Right cardiac atrium (tissue), 5 donors: ENCODE results near the gene WWOX. TPM values are rescaled to one million over a fixed set of nuclear protein-coding genes. Genes with fewer than 3 reads are reported as not detected.

Experiments
- ATAC-seq, 2 donors: fragments of 200-7000 bp; cut with Tn5 transposase; one replicate each; pipeline versions ENCODE4 v1.8.0 to v1.9.1; 2020; ENCODE audit warnings: moderate library complexity in 2 of 2, mild to moderate bottlenecking in 1 of 2
- DNase-seq, 3 donors: peaks; one replicate each; pipeline ENCODE4 v3.0.0-alpha.2; 2020
- H3K27ac ChIP-seq: one replicate; pipeline ENCODE4 v1.5.1; 2013; ENCODE audit warnings: mild to moderate bottlenecking, low read length, control low read depth, moderate library complexity
- H3K27me3 ChIP-seq: one replicate; pipeline ENCODE4 v1.6.1; 2013; ENCODE audit not compliant: control insufficient read depth, insufficient read depth
- H3K4me1 ChIP-seq: one replicate; pipeline ENCODE4 v1.6.1; 2013; ENCODE audit warnings: low read length; ENCODE audit not compliant: control insufficient read depth, insufficient read depth
- H3K4me3 ChIP-seq: one replicate; pipeline ENCODE4 v1.5.1; 2013; ENCODE audit warnings: low read length, control low read depth
- H3K9me3 ChIP-seq: one replicate; pipeline ENCODE4 v1.6.1; 2013; ENCODE audit warnings: low read length; ENCODE audit not compliant: control insufficient read depth
- WGBS: extraction: QIAGEN DNeasy Blood & Tissue Kit; methylation state at CpG from one replicate; pipeline ENCODE4 v1.1.7; 2013; 5-methylcytosine and 5-hydroxymethylcytosine counted together
- intact Hi-C, 4 donors: fragments of 100-400 bp; cut with DNase I; formaldehyde crosslinking; loops; one replicate each; pipeline versions ENCODE4 v1.11.0 to v1.14.0; 2022 to 2023
- polyA plus RNA-seq: library from polyadenylated mRNA; stranded (reverse); fragments of 200-250 nt; gene quantifications from one replicate; pipeline ENCODE4 v1.2.3, GENCODE V29; 2013
- total RNA-seq, 4 donors: library from RNA; stranded (reverse); fragmentation: NEBNext Ultra II Directional; extraction: Animal tissue kit (Norgen Biotek cat#: 25700); gene quantifications; one replicate each; pipeline ENCODE4 v1.2.1, GENCODE V29; 2021
- donor health status: healthy with polysubstance abuse.
- donor health status: DM: no; HTN: yes; CAD: no.
- donor health status: DM: no; HTN: no; CAD: no.
- donor health status: DM: no; HTN: yes; CAD: no; lungs with severe emphysema.
- donor health status: DM: yes; HTN: yes; CAD: no.

The WWOX gene
- total and polyA plus RNA-seq, 5 donors = 6.0 to 14.9 (median 13.1) TPM

DNA sequence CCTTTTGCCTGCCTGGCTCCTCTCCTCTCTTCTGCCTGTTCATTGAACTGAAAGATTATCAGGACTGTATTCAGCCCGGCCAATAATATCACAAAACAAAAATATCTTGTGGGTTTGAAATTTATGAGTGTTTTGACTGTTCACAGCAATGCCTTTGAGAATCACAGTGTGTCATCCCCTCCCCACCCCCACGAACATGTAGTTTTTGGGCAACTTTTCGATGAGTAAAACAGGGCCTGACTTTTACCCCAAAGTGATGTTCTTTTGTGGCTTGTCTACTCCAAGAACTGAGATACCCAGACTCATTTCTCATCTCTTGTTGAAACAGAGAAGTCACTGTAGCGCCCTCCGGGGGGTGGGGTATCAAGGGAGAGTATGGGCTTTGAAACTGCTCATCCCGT lies 675.7 kb downstream of the WWOX start:
- H3K4me1 ChIP-seq = no peaks in the 10 kb centered on the region
- intact Hi-C loops = loop anchor here in 2 of 4 donors (10.0 kb wide), 2 partner anchors 270 to 650 kb away; no protein-coding TSS in a partner anchor

DNA sequence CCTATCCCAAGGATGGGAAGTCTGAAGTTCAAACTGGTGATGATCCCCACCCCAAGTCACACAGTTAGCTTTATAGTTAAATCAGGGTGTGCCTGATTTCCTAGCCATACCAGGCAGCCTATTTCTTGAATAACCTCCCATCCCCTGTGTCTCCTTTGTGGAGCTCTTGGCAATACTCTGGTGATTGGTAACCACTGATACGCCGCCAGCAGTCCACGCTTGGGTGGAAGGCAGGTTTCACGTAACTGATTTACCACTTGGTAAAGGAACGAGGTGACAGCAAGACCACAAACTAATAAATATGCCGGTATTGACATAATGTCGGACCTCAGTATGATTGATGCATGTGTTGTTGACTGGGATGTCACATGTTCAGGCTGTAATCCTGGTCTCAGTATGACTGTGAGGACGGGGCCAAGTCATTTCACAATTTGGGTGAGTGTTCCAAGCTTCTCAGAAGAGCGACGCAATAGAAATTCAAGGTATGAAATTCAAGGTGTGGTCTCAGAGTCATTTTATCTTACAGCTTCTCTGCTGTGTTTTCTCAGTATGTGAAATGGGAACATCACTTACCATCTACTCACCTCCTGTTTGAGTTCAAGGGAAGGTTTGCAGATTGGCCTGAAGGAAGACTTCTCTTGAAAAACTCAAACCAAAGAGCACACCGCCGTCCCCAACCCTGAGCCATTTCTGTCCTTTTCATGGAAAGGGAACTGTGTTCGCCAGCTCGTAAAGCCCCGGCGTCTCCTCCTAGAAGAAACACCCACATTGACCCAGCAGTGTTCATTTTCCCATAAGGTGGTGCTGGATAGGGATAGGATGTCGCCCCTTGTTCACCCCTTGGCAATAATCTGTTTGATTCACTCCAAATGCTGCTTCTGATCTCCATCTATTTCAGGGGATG lies 678.9 kb downstream of the WWOX start:
- no peak overlapping the region for H3K4me3 ChIP-seq
- ATAC-seq (no peak), DNase-seq (no peak)
- no peaks in the 10 kb centered on the region for H3K4me1 ChIP-seq
- no peaks in the 10 kb centered on the region for H3K27me3 ChIP-seq
- WGBS = 95% methylated on average over 17 of the region's 17 CpGs
- intact Hi-C loops = loop anchor here in 2 of 4 donors (10.0 kb wide), 2 partner anchors 274 to 654 kb away; no protein-coding TSS in a partner anchor
- H3K9me3 ChIP-seq = no peaks in the 10 kb centered on the region
- H3K27ac ChIP-seq = no peak overlapping the region

More for the DNA sequence above, 675.7 kb downstream of the WWOX start:
- WGBS = 88% methylated on average over 6 of the region's 6 CpGs
- DNase-seq (no peak), ATAC-seq (no peak)
- Histone ChIP-seq H3K9me3 (no peaks in the 10 kb centered on the region), H3K27ac (no peak overlapping the region), H3K4me3 (no peak overlapping the region), H3K27me3 (no peaks in the 10 kb centered on the region)

DNA sequence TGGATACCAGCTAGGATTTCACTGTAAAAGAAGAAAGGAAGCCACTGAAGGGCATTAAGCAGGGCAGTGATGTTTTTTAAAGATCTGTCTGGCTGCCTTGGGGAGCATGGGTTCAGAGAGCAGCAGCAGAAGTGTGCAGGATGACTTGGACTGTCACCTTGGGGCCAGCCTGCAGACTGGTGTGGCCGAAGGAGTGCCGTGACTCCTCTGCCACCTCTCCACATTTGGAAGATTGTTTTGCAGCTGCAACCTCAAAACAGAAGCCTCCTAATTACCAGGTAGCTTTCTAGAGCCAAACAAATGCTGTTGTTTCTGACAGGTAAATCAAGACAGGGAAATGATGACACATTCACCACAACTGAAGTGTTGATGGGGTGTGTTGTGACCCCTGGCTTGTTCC lies 681.4 kb downstream of the WWOX start:
- WGBS = 90% methylated on average over 2 of the region's 2 CpGs
- ATAC-seq = no peak
- DNase-seq = no peak
- no peaks in the 10 kb centered on the region for H3K4me1 ChIP-seq
- no peaks in the 10 kb centered on the region for H3K9me3 ChIP-seq
- no peaks in the 10 kb centered on the region for H3K27me3 ChIP-seq
- no peak overlapping the region for H3K4me3 ChIP-seq
- intact Hi-C loops = no loop called here
- no peak overlapping the region for H3K27ac ChIP-seq

DNA sequence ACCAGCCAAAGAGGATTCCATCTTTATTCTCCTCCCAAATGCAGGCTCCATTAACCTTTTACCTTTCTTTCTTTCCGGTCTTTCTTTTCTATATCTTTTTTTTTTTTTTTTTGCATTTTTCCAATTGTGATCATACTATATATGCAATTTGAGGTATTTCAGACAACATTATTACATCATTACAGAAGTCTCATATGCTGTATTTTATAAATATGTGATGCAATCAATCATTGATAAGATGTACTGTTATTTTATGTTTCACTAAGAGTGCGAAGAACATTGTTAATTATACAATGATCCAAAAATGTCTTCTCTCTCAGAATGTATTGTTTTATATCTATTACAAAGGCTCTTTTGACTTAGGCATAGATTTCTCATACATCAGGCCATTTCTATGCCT lies 683.1 kb downstream of the WWOX start:
- H3K9me3 ChIP-seq = no peaks in the 10 kb centered on the region
- 94% methylated on average over 2 of the region's 2 CpGs for whole genome bisulfite sequencing
- no peak for DNase-seq
- no peak overlapping the region for H3K4me3 ChIP-seq
- ATAC-seq = no peak
- H3K27me3 ChIP-seq = no peaks in the 10 kb centered on the region
- intact Hi-C loops = no loop called here
- no peaks in the 10 kb centered on the region for H3K4me1 ChIP-seq
- no peak overlapping the region for H3K27ac ChIP-seq

DNA sequence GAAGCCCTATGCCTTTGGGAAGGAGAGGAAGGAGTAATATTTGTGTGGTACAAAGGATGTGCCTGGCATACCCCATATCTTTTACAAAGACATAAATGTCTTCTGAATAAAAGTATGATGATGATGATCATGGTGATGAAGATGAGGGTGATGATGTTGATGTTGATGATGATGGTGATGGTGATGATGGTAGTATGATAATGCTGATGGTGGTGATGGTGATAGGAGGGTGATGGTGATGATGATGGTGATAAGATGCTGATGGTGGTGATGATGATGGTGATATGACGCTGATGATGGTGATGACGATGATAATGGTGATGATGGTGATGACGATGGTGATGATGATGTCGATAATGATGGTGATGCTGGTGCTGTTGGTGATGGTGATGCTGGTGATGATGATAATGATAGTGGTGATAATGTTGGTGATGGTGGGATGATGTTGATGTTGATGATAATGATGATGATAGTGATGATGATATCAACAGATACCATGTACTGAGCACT lies 684.2 kb downstream of the WWOX start:
- Histone ChIP-seq H3K4me3 (no peak overlapping the region), H3K9me3 (no peaks in the 10 kb centered on the region), H3K4me1 (no peaks in the 10 kb centered on the region), H3K27me3 (no peaks in the 10 kb centered on the region), H3K27ac (no peak overlapping the region)
- intact Hi-C loops = no loop called here
- 88% methylated on average over 4 of the region's 4 CpGs for WGBS
- no peak for DNase-seq
- no peak for ATAC-seq

DNA sequence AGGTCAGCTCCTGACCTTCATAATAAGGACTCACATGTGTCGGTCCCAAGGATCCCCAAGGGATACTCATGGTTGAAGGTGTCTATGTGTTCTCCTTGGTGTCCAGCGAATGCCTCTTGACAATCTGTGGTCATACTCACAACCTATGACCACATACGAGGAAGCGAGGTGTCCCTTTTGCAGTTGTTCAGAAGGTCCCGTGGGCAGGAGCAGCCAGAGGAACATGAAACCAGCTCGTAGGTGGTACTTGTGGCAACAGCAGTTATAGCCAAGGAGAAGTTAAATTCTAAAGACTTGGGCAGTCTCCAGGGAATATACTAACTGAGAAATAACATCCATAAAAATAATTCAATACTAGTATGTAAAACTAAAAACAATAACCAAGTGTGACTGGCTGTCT lies 685.3 kb downstream of the WWOX start:
- 91% methylated on average over 6 of the region's 6 CpGs for WGBS
- DNase-seq (no peak), ATAC-seq (no peak)
- Histone ChIP-seq H3K27me3 (no peaks in the 10 kb centered on the region), H3K9me3 (no peaks in the 10 kb centered on the region), H3K27ac (no peak overlapping the region), H3K4me1 (no peaks in the 10 kb centered on the region), H3K4me3 (no peak overlapping the region)
- intact Hi-C loops = no loop called here

DNA sequence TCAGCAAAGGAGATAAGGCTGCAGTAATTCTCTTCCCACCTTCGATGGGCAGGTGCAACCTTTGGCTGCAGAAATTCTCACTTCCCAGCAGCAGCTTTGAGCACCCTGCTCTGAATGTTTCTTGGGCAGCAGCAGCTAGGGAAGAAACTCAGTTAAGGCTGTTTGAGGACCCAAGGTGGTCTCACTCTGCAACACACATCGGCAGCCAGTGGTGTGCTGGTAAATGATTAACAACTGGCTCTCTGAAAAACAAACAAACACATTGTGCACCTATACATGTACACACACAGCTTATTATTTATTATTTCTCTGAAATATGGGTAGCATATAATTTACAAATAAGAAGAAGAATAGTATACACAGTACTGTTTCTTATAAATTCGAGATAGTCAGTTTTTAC lies 685.8 kb downstream of the WWOX start:
- intact Hi-C loops = no loop called here
- Histone ChIP-seq H3K27me3 (no peaks in the 10 kb centered on the region), H3K4me1 (no peaks in the 10 kb centered on the region), H3K4me3 (no peak overlapping the region), H3K9me3 (no peaks in the 10 kb centered on the region), H3K27ac (no peak overlapping the region)
- DNase-seq (no peak), ATAC-seq (no peak)
- WGBS = 87% methylated on average over 3 of the region's 3 CpGs

DNA sequence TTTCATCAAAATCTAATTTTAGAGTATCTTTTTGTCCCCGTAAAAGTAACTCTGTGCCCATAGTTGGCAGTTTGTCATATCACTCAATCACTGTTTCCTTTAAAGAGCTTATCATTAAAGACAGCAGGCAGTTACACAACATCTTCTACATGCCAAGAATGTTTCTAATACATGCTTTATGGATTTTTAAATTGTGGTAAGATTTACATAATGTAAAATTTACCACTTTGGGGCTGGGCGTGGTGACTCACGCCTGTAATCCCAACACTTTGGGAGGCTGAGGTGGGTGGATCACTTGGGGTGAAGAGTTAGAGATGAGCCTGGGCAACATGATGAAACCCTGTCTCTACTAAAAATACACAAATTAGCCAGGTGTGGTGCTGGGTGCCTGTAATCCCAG lies 687.2 kb downstream of the WWOX start:
- ATAC-seq = no peak
- no peaks in the 10 kb centered on the region for H3K27me3 ChIP-seq
- H3K4me1 ChIP-seq = no peaks in the 10 kb centered on the region
- WGBS = 62% methylated on average over 3 of the region's 3 CpGs
- no peak for DNase-seq
- intact Hi-C loops = no loop called here
- H3K9me3 ChIP-seq = no peaks in the 10 kb centered on the region
- no peak overlapping the region for H3K4me3 ChIP-seq
- no peak overlapping the region for H3K27ac ChIP-seq

DNA sequence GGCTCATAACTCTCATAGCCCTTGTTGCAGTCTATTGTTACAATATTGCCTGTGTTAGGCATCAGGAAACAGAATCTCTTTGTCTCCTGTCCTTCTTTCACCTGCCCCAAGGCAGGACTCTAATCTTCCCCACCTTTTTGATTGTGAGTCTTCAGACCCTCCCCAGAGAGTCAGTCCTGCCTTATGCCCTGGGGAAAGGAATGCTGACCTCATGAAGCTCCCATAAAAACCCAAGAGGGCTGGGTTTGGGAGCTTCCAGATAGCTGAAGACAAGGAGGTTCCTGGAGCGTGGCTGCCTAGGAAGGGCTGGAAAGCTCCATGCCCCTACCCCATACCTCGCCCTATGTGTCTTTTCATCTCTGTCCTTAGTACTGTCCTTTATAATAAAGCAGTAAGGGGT lies 688.8 kb downstream of the WWOX start:
- Histone ChIP-seq H3K4me1 (no peaks in the 10 kb centered on the region), H3K27ac (no peak overlapping the region), H3K9me3 (no peaks in the 10 kb centered on the region), H3K4me3 (no peak overlapping the region), H3K27me3 (no peaks in the 10 kb centered on the region)
- WGBS = 99% methylated on average over 2 of the region's 2 CpGs
- DNase-seq (no peak), ATAC-seq (no peak)
- intact Hi-C loops = no loop called here

DNA sequence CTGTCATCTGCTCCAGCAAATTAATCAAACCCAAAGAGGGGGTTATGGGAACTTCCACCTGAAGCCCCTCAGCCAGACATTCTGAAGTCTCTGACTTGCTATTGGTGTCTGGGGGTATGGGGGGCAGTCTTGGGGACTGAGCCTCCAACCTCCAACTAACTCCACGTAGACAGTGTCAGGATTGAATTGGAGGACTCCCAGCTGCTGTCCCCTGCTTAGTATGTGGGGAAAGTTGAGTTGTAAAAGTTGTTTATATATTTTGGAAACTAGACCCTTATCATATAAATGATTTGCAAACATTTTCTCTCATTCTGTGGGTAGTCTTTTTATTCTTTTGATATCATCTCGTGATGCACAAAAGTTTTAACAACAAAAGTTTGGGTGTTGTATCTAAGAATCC lies 689.2 kb downstream of the WWOX start:
- intact Hi-C loops = no loop called here
- Histone ChIP-seq H3K27ac (no peak overlapping the region), H3K9me3 (no peaks in the 10 kb centered on the region), H3K27me3 (no peaks in the 10 kb centered on the region), H3K4me1 (no peaks in the 10 kb centered on the region), H3K4me3 (no peak overlapping the region)
- no peak for ATAC-seq
- WGBS = 84% methylated on average over 2 of the region's 2 CpGs
- no peak for DNase-seq

DNA sequence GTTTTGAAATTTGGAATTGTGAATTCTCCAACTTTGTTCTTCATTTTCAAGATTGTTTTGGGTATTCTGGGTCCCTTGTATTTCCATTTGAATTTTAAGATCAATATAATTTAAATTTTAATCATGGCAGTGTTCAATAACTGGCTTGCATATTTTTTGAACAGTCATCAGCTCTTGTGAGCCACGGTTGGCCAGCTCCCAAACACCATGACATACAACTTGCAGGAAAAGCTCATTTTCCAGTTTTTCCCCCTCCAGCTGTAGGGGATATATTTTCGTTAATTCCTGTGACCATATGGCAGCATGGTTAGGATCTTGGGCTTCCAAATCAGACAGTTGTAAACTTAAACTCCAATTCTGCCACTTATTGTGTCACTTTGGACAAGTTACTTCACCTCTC lies 690.1 kb downstream of the WWOX start:
- 52% methylated on average over 2 of the region's 2 CpGs for WGBS
- Histone ChIP-seq H3K4me3 (no peak overlapping the region), H3K27me3 (no peaks in the 10 kb centered on the region), H3K27ac (no peak overlapping the region), H3K9me3 (no peaks in the 10 kb centered on the region), H3K4me1 (no peaks in the 10 kb centered on the region)
- ATAC-seq (no peak), DNase-seq (no peak)
- intact Hi-C loops = no loop called here
